DMS53 treated with DMSO at 0.1 percent for 48 hours (cell line): ENCODE results near the gene KDM5D.

Experiments used
- DNase-seq: peaks from one replicate; lab custom pipeline; 2025; ENCODE audit not compliant: unreplicated experiment; lab: John Stamatoyannopoulos, UW

The KDM5D gene

DNA sequence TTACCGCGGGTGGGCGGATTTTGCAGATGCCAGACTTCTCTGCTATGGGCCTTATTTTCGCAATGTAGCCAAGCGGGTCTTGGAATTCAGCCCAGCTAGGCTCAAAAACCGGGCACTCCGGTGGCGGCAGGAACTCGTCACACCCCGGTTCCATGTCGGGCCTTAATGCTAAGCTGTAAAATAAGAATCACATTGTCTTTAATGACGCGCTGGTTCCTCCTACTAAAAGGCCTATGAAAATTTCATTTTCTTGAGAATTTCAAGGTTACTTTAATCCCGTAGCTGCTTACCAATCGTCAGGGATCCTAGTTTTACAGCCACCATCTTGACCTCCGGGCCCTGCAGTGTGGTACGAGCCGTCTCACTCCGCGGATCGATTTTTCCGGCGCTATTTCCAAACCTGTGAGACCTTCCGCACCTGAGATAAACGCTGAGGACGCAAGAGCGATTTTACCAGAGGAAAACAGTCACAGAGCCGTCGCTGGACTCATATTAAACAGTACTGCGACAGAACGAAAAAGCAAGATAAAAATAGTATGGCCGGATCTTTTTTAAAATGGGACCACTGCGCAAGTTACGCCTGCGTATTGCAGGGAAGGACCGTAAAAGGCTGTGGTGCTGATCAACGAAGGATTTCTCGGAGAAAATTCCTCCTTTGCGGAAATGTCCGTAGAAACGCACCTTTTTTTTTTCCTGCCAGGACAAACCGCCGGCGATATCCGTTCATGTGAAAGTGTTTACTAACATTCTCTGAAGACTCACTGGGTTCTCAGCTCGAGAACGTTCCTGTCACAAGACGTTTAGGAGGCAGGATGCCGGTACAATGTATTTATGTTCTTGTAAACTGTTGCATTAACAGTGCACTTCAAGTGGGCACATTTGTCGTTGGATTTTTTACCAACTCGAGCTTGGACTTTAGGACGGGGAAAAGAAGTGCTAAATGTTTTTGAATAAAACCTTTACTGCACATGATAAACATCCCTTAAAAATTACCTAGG is at the start of gene KDM5D:
KDM5D (minus strand) TSS at position 346 of the 998 bp plus-strand sequence; CDS start at position 154, 192 bp downstream.
- DNase-seq: no peak

DNA sequence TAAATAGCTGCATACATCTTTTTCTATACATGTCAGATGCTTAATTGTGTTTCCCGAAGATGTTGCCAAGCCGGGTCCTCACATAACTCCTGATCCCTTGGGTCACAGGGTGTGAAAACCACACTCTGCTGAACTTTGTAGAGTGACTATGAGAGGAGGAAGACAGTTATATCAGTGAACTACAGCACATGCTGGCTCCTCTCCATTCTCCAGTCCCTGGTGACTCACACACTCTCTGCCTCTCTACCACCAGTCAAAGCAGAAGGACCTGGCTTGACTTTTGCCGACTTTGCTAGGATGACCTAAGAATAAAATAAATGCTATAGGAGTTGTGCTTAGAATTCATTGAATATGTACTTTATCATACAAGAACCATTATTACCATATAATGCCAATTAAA is 23.8 kb upstream of the KDM5D start:
- DNase-seq: no peak

DNA sequence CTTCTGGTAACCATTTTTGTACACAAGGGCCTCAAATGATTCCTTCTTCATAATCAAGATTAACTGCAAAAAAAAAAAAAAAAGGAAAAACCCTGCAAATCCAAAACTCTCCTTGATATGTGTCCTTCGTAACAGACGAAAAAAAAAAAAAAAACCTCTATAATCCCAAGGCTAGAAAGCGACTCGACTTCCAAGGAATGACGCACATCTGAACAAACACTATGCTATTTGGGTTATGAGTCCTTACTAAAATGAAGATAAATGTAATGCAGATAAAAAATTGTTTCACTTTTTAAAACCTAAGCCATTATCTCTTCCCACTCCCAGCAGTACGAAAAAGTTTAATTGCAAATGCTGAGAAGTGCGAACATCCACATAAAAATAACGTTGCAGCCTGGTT is 1.2 kb downstream of the KDM5D start:
- no peak for DNase-seq

DNA sequence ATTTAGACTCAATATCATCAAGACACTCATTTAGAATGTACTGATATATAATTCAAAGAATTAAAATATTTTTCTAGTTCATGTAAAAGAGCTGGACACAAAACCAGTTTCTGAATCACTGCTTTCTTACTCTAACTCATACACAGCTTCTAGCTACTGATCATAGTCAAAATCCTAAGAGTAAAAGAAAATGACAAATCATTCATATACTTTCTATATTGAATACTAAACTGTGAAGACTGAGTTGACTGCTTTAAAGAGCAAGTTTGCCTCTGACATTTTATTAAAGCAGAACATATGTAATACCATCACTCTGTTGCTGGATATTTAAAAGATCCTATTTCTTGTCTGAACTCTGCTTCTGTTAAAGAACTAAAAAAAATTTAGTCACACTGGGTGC is 2.4 kb downstream of the KDM5D start:
- DNase-seq: no peak

DNA sequence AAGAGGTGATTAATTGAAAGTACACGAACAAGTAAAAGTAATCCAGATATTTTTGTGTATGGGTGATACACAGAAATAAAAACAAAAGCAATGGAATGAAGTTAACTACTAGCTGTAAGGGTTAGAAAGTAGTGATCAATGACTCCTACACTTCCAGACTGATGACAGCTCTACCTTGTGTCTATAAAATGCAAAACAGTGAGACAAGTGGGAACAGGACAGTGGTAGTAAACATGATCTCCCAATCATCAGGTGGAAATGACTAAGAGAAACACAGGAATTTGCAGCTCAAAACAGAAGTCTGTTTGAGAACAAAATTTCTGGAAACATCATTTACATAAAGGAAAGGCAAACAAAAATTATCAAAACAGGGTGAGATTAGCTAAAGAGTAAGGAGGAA is 10.1 kb downstream of the KDM5D start:
- DNase-seq: no peak

DNA sequence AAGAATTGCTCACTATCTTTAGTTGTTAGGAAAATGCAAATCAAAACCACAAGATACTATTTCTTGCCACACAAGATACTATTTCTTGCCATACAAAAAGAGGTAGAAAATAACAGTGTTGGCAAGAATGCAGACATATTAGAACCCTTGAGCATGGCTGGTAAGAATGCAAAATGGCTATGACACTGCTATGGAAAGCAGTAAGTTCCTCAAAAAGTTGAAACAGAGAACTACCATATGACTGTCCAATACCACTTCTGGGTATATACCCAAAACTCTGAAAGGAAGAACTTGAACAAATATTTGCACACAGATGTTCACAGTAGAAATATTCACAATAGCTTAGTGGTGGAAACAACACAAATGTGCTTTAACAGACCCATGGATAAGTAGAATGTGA is 26.6 kb downstream of the KDM5D start:
- no peak for DNase-seq

DNA sequence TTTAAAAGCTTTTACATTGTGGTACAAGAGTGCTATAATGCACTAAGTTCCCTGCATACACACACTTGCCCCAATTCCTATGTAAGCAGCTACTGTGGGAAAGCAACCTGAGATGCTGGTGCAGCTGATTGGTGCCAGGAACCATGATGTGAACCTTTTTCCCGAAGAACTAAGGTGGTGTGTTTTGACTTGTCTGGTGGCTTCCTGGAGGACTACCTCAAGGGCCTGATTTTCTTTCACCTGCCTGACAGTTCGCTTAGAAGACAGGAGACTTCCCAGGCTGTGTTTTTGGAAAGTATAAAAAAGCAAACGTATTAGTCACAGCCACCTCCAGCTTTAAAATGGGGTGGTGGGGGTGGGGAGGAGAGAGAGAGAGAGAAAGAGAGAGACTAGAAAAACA is 27.4 kb downstream of the KDM5D start:
- DNase-seq: no peak

DNA sequence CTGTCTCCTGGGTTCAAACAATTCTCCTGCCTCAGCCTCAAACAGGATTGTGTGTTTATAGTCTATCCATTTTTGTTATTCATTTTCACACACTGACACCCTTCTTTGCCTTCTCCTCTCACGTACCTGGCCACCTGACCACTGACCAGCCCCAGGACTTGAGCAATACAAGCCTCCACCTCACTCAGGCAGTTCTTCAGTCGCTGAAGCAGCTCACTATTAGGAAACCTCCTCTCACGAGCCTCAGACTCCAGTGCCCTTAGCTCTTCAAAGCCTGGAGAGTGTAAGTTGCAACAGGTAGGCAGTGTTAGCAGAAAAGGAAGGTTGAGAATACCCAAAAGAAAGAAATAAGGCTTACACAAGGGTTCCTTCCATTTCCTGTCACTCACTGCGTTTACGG is 29.3 kb downstream of the KDM5D start:
- no peak for DNase-seq

DNA sequence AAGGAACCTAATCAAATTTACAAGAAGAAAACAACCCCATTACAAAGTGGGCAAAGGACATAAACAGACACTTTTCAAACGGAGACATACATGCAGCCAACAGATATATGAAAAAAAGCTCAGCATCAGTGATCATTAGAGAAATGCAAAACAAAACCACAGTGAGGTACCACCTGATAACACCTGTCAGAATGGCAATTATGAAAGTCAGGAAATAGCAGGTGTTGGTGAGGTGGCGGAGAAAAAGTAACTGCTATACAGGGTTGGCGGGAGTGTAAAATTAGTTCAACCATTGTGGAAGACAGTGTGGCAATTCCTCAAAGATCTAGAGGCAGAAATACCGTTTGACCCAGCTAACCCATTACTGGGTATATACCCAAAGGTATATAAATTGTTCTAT is 31.1 kb downstream of the KDM5D start:
- DNase-seq: no peak

DNA sequence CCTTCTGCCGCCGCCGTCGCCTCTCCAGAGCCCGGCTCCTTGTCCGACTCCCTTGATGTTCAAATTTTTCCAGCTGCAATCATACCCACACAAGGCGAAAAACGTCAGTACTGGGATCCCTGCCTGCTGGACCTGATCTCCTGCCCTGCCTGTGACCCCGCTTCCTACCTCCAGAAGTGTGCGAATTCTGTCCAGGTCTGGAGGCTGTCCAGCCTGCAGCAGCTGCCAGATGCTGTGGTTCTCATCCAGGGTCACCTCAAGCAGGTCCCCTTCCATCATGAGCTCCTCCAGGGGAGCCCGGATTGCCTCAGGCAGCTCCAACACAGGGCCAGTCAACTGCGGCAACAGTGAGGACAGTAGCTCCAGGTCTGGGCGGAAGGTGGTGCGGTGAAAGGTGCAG is 38.3 kb downstream of the KDM5D start:
- DNase-seq: no peak

DNA sequence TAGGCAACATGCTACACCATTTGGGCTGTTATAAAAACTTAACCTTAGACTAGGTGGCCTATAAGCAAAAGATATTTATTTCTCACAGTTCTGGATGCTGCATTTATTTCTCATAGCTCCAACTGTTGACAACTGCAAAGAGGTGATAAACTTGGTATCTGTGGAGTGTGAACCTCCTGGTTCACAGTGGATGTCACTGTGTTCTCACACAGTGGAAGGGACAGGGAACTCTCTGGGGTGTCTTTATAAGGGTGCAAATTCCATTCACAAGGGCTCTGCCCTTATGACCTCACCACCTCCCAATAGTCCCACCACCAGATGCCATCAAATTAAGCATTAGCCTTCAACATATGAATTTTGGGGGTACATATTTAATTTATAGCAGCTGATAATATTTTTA is 46.0 kb downstream of the KDM5D start:
- DNase-seq: no peak

DNA sequence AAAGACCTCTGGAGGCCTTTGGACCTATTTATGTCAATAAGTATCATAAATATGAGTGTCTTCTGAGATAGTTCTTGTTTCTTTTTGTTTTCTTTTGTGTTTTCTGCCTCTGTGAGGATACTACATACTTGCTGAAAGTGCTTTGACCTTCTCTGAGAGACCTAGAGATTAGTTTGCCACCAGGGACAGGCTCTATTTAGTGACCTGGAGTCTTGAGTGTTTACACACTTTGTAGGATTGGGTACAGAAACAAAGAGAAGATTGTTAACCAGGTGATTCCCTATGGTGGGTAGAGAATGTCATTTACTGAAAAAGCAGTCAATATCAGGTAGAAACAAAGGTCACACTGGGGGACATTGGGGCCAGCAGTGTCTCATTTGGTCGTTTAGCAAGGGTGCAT is 63.7 kb downstream of the KDM5D start:
- DNase-seq: no peak
